ENCODE measurements around the gene RBM15. TPM values are rescaled to one million over a fixed set of nuclear protein-coding genes. Genes with fewer than 3 reads are reported as not detected.
A peak's percentile ranks its signal among the peaks of the same experiment; 100 is the strongest.

RBM15 gene
- total RNA-seq, 2 experiments from 2014 or later: 91.0 to 91.5 TPM

DNA sequence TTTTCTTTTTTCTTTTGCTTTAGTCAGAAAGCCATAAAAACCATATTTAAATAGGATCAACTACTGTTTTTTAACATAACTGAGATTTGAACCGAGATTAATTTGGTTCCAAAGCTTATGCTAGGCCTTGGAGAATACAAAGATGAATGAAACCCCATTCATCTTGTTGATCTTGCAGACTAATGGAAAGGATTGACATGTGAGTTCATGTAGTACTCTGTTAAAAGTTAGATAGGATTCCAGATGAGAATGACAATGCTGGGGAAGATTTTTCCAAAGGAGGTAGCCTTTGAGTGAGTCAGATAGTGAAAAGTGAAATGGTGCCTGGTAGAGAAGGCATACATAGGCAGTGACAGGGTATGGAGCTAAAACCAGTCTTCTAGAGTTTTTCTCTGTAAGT is 22.7 kb downstream of the RBM15 start:
- peaks cover 5% of the 10 kb centered on the region for H3K4me1 Mint-ChIP-seq (ENCODE audit: low read depth)
- CTCF ChIA-PET: interaction anchor here (0.7 to 1.2 kb wide), 2 partner anchors 159 to 165 kb away, joined by 3 read pairs; no protein-coding TSS in a partner anchor

DNA sequence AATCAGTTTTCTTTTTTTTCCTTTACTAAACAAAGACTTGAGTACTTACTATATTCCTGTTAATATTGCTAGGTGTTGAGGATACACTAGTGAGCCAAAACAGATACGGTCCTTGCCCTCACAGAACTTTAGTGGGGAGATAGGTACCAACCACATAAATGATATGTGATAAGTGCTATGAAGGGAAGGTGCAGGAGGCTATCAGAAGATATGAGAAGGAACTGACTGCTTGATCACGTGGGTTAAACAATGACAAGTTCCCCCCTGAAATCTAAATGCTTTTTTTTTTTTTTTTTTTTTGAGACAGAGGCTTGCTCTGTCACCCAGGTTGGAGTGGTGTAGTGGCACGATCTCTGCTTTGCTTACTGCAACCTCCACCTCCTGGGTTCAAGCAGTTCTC is 25.0 kb downstream of the RBM15 start:
- Mint-ChIP-seq H3K4me3 (no peak overlapping the region), H3K4me1 (ENCODE audit: low read depth) (peaks cover 4% of the 10 kb centered on the region), H3K36me3 (ENCODE audit: low read depth) (peaks cover 24% of the 10 kb centered on the region), H3K27ac (no peak overlapping the region), H3K9me3 (no peaks in the 10 kb centered on the region), H3K27me3 (ENCODE audit: low read depth) (no peaks in the 10 kb centered on the region)
- CTCF ChIA-PET: interaction anchor here (1.1 kb wide), 1 partner anchor 132 kb away, joined by 5 read pairs; no protein-coding TSS in a partner anchor
- intact Hi-C loops (cut with micrococcal nuclease): no loop called here
- no peak for DNase-seq

More for the DNA sequence above, 22.7 kb downstream of the RBM15 start:
- Mint-ChIP-seq H3K9me3 (no peaks in the 10 kb centered on the region), H3K27me3 (ENCODE audit: low read depth) (no peaks in the 10 kb centered on the region), H3K4me3 (no peak overlapping the region), H3K27ac (no peak overlapping the region), H3K36me3 (ENCODE audit: low read depth) (peaks cover 24% of the 10 kb centered on the region)
- no peak for DNase-seq
- intact Hi-C loops (cut with micrococcal nuclease): no loop called here

DNA sequence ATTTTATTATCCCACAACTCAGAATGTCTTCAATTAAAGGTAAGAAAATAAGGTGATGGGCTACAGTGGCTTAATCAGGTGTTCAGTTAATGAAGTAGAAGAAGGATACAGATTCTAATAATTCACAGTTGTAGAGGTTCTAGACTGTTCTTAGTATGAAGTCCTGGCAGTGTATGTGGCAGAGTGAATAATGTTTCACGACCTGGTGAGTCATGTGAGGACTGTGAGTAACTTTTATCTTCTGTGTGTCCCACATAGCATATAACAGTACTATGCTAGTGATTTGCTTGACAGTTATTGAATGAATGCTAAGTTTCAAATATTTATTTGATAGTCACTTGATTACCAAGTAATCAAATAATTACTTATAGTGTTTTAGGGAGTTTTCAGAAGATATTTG is 31.6 kb downstream of the RBM15 start:
- intact Hi-C loops (cut with micrococcal nuclease): loop anchor here (5.0 kb wide), 1 partner anchor 36 kb away; the partner anchor contains the start of gene LAMTOR5
- peak; percentile 31 for DNase-seq
- no peak overlapping the region for H3K27ac Mint-ChIP-seq
- H3K27me3 Mint-ChIP-seq (ENCODE audit: low read depth): no peaks in the 10 kb centered on the region
- peaks cover 16% of the 10 kb centered on the region for H3K4me1 Mint-ChIP-seq (ENCODE audit: low read depth)
- CTCF ChIA-PET: no interaction called here
- H3K36me3 Mint-ChIP-seq (ENCODE audit: low read depth): peaks cover 6% of the 10 kb centered on the region
- H3K9me3 Mint-ChIP-seq: no peaks in the 10 kb centered on the region
- no peak overlapping the region for H3K4me3 Mint-ChIP-seq

DNA sequence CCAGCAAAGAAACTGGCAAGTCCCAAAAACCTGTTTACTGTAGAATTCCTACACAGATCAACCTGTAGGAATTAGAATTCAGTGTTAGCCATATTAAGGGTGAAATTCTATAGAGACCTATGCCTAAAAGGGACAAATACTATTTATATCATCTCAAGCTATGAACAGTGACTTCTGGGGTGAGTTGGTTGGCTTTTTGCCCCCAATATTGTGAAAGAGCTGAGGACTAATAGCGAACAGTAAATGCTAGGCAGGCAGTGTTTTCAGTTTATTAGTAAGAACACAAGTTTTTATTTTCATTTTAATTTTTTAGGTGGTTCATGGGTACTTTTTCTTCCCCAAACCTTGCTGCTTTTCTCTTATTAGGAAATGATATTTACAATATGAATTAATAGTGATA is 36.3 kb downstream of the RBM15 start:
- no peak overlapping the region for H3K4me3 Mint-ChIP-seq

DNA sequence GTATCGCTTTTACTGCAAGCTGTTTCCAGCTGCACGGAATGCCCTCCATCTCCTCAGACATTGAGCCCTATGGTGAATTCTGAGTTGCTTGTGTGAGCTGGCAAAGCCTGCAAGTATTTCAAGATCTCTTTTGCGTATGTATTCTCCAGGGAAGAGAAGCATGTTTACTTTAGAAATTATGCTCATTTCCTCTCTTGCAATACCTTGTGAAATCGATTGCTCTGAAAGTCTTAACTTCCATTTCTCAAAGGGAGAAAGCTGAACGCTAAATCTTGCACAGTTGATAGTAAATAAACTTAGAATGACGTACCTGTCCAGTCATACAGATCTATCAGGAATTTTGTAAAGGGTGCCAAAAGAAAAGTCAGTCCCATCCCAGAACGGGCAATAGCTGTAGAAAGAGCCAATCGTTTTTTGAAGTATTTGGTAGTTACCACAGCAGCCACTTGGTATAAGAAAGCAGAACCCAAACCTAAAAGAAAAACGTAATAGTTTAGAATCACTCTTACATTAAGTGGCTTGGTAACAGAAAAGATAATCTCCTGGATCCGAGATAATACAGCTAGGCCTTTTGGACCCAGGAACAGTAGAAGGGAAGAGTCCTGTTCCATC is 41.6 kb downstream of the RBM15 start:
- DNase-seq: no peak
- intact Hi-C loops (cut with micrococcal nuclease): no loop called here
- Mint-ChIP-seq H3K9me3 (no peaks in the 10 kb centered on the region), H3K27ac (no peak overlapping the region), H3K4me3 (no peak overlapping the region), H3K27me3 (ENCODE audit: low read depth) (no peaks in the 10 kb centered on the region), H3K36me3 (ENCODE audit: low read depth) (peaks cover 7% of the 10 kb centered on the region), H3K4me1 (ENCODE audit: low read depth) (peaks cover 15% of the 10 kb centered on the region)
- CTCF ChIA-PET: no interaction called here

More for the DNA sequence above, 36.3 kb downstream of the RBM15 start:
- H3K4me1 Mint-ChIP-seq (ENCODE audit: low read depth): peaks cover 9% of the 10 kb centered on the region
- no peak for DNase-seq
- H3K36me3 Mint-ChIP-seq (ENCODE audit: low read depth): peaks cover 7% of the 10 kb centered on the region
- intact Hi-C loops (cut with micrococcal nuclease): no loop called here
- CTCF ChIA-PET: no interaction called here
- no peaks in the 10 kb centered on the region for H3K9me3 Mint-ChIP-seq
- no peaks in the 10 kb centered on the region for H3K27me3 Mint-ChIP-seq (ENCODE audit: low read depth)
- no peak overlapping the region for H3K27ac Mint-ChIP-seq

DNA sequence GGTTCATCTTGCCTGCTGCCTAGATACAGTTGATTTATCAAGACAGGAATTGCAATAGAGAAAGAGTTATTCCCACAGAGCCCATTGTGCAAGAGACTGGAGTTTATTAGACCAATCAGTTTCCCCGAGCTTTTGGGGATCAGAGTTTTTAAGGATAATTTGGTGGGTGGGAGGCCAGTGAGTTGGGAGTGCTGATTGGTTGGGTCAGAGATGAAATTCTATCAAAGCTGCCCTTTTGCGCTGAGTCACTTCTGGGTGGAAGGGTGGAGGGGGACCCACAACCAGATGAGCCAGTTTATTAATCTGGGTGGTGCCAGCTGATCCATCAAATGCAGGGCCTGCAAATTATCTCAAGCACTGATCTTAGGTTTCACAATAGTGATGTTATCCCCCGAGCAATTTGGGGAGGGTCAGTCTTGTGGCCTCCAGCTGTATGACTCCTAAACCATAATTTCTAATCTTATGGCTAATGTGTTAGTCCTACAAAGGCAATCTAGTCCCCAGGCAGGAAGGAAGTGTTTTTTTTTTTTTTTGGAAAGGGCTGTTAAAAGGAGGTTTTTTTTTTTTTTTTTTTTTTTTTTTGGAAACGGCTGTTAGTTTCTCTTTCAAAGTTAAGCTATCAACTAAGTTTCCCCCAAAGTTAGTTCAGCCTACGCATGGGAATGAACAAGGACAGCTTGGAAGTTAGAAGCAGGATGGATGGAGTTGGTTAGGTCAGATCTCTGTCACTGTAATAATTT is 44.2 kb downstream of the RBM15 start:
- intact Hi-C loops (cut with micrococcal nuclease): no loop called here
- CTCF ChIA-PET: interaction anchor here (1.0 to 1.6 kb wide), 2 partner anchors 30 to 63 kb away, joined by 3 to 6 read pairs; no protein-coding TSS in a partner anchor
- Mint-ChIP-seq H3K27me3 (ENCODE audit: low read depth) (no peaks in the 10 kb centered on the region), H3K27ac (peak overlapping the region; percentile 67), H3K36me3 (ENCODE audit: low read depth) (peaks cover 2% of the 10 kb centered on the region), H3K9me3 (no peaks in the 10 kb centered on the region), H3K4me3 (peak overlapping the region; percentile 44), H3K4me1 (ENCODE audit: low read depth) (peaks cover 19% of the 10 kb centered on the region)
- DNase-seq: no peak

DNA sequence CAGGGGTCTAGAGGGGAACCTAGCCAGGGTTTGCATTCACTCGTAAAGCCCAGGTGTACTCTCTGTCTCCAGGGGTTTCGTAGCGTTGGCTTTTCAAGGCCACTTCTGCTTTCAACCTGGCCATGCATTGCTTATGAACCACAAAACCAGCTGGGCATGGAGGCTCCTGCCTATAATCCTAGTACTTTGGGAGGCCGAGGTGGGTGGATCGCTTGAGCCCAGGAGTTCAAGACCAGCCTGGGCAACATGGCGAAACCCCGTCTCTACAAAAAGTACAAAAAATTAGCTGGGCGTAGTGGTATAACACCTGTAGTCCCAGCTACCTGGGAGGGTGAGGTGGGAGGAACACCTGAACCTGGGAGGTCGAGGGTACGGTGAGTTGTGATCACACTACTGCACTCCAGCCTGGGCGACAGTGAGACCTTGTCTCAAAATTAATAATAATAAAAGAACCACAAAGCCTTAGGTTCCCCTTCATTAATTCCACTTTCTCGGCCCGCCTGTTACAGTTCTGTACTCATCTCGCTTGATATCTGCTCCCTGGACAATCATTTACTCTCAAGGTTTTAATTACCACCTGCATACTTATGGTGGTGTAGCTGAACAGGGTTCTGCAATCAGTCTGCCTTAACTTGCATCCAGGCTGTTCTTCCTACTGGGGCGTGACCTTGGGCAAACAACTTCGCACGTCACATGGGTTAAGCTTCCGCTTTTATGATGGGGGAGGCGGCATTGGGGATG is 45.6 kb downstream of the RBM15 start:
- intact Hi-C loops (cut with micrococcal nuclease): no loop called here
- H3K27me3 Mint-ChIP-seq (ENCODE audit: low read depth): no peaks in the 10 kb centered on the region
- H3K4me3 Mint-ChIP-seq: no peak overlapping the region
- no peaks in the 10 kb centered on the region for H3K9me3 Mint-ChIP-seq
- no peak for DNase-seq
- CTCF ChIA-PET: no interaction called here
- H3K27ac Mint-ChIP-seq: no peak overlapping the region
- H3K36me3 Mint-ChIP-seq (ENCODE audit: low read depth): peaks cover 2% of the 10 kb centered on the region
- peaks cover 19% of the 10 kb centered on the region for H3K4me1 Mint-ChIP-seq (ENCODE audit: low read depth)

DNA sequence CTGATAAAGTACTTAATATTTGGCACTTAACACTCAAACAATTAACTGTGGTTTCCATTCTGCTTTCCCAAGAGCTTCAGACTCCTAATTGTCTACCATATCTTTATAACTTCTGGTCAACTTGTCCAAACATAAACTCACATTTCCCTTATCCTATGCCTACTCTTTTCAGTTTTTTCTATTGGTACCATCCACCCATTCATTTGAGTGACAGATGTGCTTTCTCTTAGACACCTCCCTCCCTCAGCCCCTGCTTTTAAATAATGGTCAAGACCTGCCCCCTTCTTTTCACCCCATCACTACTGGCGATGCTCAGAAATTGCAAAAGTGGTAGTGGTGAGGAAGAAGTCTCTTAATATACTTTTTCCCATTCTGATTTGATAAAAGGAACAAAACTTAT is 46.2 kb downstream of the RBM15 start:
- no peaks in the 10 kb centered on the region for H3K27me3 Mint-ChIP-seq (ENCODE audit: low read depth)
- CTCF ChIA-PET: no interaction called here
- no peak overlapping the region for H3K27ac Mint-ChIP-seq
- no peak overlapping the region for H3K4me3 Mint-ChIP-seq
- peaks cover 2% of the 10 kb centered on the region for H3K36me3 Mint-ChIP-seq (ENCODE audit: low read depth)
- intact Hi-C loops (cut with micrococcal nuclease): no loop called here
- H3K4me1 Mint-ChIP-seq (ENCODE audit: low read depth): peaks cover 19% of the 10 kb centered on the region
- no peak for DNase-seq
- H3K9me3 Mint-ChIP-seq: no peaks in the 10 kb centered on the region

DNA sequence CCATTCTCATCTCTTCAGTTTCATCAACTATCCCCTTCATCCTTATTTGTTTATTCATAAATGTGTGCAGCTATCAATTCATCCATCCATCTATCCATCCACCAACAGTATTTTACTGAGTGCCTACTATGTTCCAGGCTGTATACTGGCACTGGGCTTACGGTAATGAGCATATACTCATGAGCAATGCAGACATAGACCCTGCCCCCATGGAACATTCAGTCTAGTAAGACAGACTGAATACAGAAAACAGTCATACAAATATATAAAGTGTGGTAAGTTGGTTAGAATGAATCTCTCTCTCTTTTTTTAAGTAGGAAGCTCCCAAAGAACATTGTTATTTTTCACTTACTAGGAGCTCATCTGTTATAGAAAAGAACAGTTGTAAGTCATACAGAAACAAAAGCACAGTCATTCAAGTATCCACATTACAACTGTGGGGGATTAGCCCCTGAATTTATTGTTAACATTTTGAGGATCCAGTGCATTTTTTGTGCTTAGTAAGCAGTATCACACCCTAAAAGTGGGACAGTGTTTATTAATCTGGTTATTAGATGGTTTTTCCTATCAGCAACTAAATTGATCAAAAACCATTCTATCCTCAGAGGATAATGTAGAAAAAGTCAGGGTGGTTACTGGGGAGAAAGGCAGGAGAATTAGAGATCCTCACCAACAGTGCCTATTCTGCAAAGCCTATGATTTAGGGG is 48.0 kb downstream of the RBM15 start:
- no peak overlapping the region for H3K4me3 Mint-ChIP-seq
- CTCF ChIA-PET: interaction anchor here (0.6 to 1.9 kb wide), 8 partner anchors 11 to 701 kb away, joined by 3 to 5 read pairs (median 3); no protein-coding TSS in a partner anchor
- H3K4me1 Mint-ChIP-seq (ENCODE audit: low read depth): peaks cover 19% of the 10 kb centered on the region
- peaks cover 2% of the 10 kb centered on the region for H3K36me3 Mint-ChIP-seq (ENCODE audit: low read depth)
- H3K27ac Mint-ChIP-seq: no peak overlapping the region
- H3K27me3 Mint-ChIP-seq (ENCODE audit: low read depth): no peaks in the 10 kb centered on the region
- intact Hi-C loops (cut with micrococcal nuclease): no loop called here
- H3K9me3 Mint-ChIP-seq: no peaks in the 10 kb centered on the region
- DNase-seq: no peak

DNA sequence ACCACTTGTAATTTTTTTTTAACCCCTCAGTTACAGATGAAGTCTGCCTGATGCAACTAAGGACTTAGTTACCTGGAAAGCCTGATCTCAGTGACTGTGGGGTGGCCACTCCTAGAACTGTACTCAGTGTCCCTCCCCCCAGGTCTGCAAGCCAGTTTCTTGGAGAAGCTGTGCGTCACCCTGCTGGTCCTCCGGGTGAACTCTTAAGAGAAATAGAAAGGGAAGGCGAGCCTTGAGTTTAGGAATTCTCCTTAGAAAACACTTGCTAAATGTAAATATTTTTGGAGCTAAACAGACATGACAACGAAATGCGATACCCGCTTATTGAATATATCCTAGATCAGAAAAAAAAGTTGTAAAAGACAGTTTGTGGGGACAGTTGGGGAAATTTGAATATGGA is 50.9 kb downstream of the RBM15 start:
- Mint-ChIP-seq H3K27ac (no peak overlapping the region), H3K27me3 (ENCODE audit: low read depth) (no peaks in the 10 kb centered on the region), H3K9me3 (no peaks in the 10 kb centered on the region), H3K36me3 (ENCODE audit: low read depth) (peaks cover 9% of the 10 kb centered on the region), H3K4me3 (no peak overlapping the region), H3K4me1 (ENCODE audit: low read depth) (peaks cover 4% of the 10 kb centered on the region)
- no peak for DNase-seq
- CTCF ChIA-PET: no interaction called here
- intact Hi-C loops (cut with micrococcal nuclease): no loop called here

DNA sequence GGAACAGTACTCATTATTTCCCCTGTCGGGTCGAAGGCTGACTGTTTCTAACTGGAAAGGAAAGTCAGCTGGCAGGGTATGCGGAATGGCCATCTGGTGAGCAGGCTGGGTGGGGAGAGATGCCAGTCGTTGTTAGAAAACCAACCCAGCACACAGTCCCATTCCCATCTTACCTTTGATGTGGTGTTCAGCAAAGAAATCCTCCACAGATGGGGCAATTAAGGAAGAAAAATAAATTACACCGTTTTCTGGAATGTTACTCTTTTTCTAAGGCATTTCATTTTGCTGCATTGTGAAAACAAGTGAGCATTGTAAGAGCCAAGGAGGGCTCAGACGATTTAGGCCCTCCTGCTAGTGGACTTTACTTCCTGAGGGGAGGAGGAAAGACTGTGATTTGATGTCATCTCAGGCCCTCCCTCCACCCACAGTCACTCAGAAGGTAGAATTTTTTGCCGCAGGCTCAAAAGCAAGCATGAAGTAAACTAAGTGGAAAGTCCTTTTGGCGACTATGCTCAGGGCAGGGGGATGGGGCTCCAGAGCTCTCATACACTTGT is 51.6 kb downstream of the RBM15 start, which contains the start of gene SLC16A4:
Gene SLC16A4, minus strand, starts transcription at position 335 of the 554 bp plus-strand sequence. CDS start 1,703 bp downstream, outside the sequence.
- CTCF ChIA-PET: no interaction called here
- no peak within 1 kb of the TSS for H3K27ac Mint-ChIP-seq
- H3K27me3 Mint-ChIP-seq (ENCODE audit: low read depth): no peaks in the 10 kb centered on the region
- H3K4me1 Mint-ChIP-seq (ENCODE audit: low read depth): peaks cover 4% of the 10 kb centered on the region
- H3K36me3 Mint-ChIP-seq (ENCODE audit: low read depth): peaks cover 16% of the 10 kb centered on the region
- H3K9me3 Mint-ChIP-seq: no peaks in the 10 kb centered on the region
- no peak within 1 kb of the TSS for H3K4me3 Mint-ChIP-seq
- DNase-seq: no peak
- intact Hi-C loops (cut with micrococcal nuclease): no loop called here

DNA sequence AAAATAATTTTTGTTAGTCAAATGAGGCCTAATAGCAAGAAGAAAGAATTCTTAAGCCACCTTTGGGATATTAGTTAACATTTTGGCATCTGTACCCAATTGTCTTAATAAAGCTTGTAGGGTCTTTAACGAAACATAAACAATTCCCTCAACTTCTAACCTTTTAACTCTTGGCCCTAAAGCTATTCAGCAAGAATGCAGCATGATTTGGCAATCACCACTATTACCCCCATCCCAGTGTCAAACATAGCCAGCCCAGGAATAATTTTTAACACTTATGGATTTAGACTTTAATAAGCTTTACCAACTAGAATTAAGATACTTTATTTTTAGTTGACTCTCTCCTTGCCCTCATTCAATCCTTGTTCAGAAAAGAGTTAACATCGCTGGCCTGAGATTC is 54.1 kb downstream of the RBM15 start:
- Mint-ChIP-seq H3K36me3 (ENCODE audit: low read depth) (peaks cover 20% of the 10 kb centered on the region), H3K27me3 (ENCODE audit: low read depth) (no peaks in the 10 kb centered on the region), H3K4me3 (no peak overlapping the region), H3K4me1 (ENCODE audit: low read depth) (no peaks in the 10 kb centered on the region), H3K9me3 (no peaks in the 10 kb centered on the region), H3K27ac (no peak overlapping the region)
- CTCF ChIA-PET: interaction anchor here (0.6 to 0.9 kb wide), 2 partner anchors 18 to 71 kb away, joined by 4 read pairs; no protein-coding TSS in a partner anchor
- DNase-seq: no peak
- intact Hi-C loops (cut with micrococcal nuclease): no loop called here

Data from activated naive CD4-positive, alpha-beta T cell treated with anti-CD3 and anti-CD28 coated beads for 36 hours (primary cell).